HL-60 (cell line): Measurements from ENCODE around the gene IL17D.

ENCODE experiments used
- GABPA ChIP-seq: IDR thresholded peaks from 2 replicates; pipeline ENCODE4 v1.6.1; 2012; ENCODE audit warnings: low read depth
- POLR2AphosphoS5 ChIP-seq: IDR thresholded peaks from 2 replicates; pipeline ENCODE4 v1.6.1; 2012; ENCODE audit warnings: low read depth
- TF ChIP-seq, protein P1 (sequence below): IDR thresholded peaks from one replicate; pipeline ENCODE4 v1.5.1; 2011; ENCODE audit warnings: low read length, control low read depth, inconsistent platforms; ENCODE audit not compliant: insufficient read depth
- TF ChIP-seq, protein P2 (sequence below): IDR thresholded peaks from 2 replicates; pipeline ENCODE4 v1.6.1; 2012; ENCODE audit warnings: low read depth; ENCODE audit not compliant: insufficient replicate concordance

DNA sequence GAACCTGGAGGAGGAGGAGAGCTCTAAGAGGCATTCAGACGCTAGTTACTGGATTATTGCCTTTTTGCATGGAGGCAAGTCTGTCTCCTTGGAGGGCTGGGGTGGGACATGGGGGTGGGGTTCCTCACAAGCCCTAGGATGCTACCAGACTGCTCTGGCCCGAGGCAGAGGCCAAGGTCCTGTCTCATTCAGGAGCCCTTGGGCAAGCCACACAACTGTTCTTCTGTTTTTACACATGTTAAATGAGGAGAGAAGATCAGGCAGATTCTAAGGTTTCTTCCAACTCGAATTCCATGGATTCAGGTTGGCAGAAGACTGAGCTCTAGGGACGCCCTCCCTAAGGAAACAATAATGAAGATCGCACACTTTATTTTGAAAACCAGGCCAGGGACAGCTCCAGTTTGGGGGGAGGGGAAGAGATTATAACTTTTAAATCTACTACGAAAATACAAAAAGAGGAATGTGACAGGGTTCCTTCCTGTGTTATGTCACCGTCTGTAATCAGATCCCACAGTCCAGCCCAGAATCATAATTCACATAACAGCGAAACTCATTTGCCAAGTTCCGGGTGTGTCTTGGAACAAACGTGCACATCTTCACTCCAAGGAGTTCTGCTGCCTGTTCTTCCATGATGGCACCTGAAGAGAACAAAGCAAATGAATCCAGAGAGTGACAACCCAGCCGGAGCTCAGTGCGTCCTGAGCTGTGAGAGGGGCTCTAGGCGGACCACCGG, 25.2 kb downstream of the IL17D start:
- TF ChIP-seq, protein P1, sequence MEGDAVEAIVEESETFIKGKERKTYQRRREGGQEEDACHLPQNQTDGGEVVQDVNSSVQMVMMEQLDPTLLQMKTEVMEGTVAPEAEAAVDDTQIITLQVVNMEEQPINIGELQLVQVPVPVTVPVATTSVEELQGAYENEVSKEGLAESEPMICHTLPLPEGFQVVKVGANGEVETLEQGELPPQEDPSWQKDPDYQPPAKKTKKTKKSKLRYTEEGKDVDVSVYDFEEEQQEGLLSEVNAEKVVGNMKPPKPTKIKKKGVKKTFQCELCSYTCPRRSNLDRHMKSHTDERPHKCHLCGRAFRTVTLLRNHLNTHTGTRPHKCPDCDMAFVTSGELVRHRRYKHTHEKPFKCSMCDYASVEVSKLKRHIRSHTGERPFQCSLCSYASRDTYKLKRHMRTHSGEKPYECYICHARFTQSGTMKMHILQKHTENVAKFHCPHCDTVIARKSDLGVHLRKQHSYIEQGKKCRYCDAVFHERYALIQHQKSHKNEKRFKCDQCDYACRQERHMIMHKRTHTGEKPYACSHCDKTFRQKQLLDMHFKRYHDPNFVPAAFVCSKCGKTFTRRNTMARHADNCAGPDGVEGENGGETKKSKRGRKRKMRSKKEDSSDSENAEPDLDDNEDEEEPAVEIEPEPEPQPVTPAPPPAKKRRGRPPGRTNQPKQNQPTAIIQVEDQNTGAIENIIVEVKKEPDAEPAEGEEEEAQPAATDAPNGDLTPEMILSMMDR: no peak
- no peak for TF ChIP-seq POLR2AphosphoS5
- TF ChIP-seq GABPA: no peak
- TF ChIP-seq, protein P2, sequence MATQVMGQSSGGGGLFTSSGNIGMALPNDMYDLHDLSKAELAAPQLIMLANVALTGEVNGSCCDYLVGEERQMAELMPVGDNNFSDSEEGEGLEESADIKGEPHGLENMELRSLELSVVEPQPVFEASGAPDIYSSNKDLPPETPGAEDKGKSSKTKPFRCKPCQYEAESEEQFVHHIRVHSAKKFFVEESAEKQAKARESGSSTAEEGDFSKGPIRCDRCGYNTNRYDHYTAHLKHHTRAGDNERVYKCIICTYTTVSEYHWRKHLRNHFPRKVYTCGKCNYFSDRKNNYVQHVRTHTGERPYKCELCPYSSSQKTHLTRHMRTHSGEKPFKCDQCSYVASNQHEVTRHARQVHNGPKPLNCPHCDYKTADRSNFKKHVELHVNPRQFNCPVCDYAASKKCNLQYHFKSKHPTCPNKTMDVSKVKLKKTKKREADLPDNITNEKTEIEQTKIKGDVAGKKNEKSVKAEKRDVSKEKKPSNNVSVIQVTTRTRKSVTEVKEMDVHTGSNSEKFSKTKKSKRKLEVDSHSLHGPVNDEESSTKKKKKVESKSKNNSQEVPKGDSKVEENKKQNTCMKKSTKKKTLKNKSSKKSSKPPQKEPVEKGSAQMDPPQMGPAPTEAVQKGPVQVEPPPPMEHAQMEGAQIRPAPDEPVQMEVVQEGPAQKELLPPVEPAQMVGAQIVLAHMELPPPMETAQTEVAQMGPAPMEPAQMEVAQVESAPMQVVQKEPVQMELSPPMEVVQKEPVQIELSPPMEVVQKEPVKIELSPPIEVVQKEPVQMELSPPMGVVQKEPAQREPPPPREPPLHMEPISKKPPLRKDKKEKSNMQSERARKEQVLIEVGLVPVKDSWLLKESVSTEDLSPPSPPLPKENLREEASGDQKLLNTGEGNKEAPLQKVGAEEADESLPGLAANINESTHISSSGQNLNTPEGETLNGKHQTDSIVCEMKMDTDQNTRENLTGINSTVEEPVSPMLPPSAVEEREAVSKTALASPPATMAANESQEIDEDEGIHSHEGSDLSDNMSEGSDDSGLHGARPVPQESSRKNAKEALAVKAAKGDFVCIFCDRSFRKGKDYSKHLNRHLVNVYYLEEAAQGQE: no peak
